Iris pigment epithelial cell (primary cell): ENCODE data around the gene CYB5RL.
"Not testable (repeated sequence)": the region's sequence is repeated elsewhere in the genome, so short reads cannot be mapped to it uniquely, and the experiment has no call there.

Source experiments
- DNase-seq: peaks from one replicate; pipeline ENCODE4 v3.0.0-alpha.2; 2011; ENCODE audit warnings: low read depth

The CYB5RL gene

GRCh38 chr1:54199765-54200518 lies at the start of gene CYB5RL, which contains the start of gene MRPL37:
Gene CYB5RL (minus strand): TSS chr1:54200030. CDS start chr1:54195616, 4,414 bp downstream.
Gene MRPL37 (plus strand): TSS chr1:54200167. CDS start chr1:54200244, 77 bp downstream.
- DNase-seq, result peak; percentile 97

GRCh38 chr1:54248966-54249365 lies 49.1 kb upstream of the CYB5RL start:
- no peak for DNase-seq

GRCh38 chr1:54247863-54248515 lies 48.2 kb upstream of the CYB5RL start:
- no peak for DNase-seq

- DNase-seq, result no peak
Observed at GRCh38 chr1:54246116-54246721, 46.4 kb upstream of the CYB5RL start.

- no peak for DNase-seq
Observed at GRCh38 chr1:54245501-54245900, 45.7 kb upstream of the CYB5RL start.

- DNase-seq, result no peak
Observed at GRCh38 chr1:54244655-54245054, 44.8 kb upstream of the CYB5RL start.

GRCh38 chr1:54243022-54243421 lies 43.2 kb upstream of the CYB5RL start:
- DNase-seq, result no peak

GRCh38 chr1:54241364-54241763 lies 41.5 kb upstream of the CYB5RL start:
- DNase-seq, result no peak

- no peak for DNase-seq
Observed at GRCh38 chr1:54240741-54241335, 41.0 kb upstream of the CYB5RL start.

- no peak for DNase-seq
Observed at GRCh38 chr1:54239631-54240031, 39.8 kb upstream of the CYB5RL start.

- no peak for DNase-seq
Observed at GRCh38 chr1:54239035-54239383, 39.2 kb upstream of the CYB5RL start.

- no peak for DNase-seq
Observed at GRCh38 chr1:54238353-54239034, 38.7 kb upstream of the CYB5RL start.

- DNase-seq, result no peak
Observed at GRCh38 chr1:54237586-54237985, 37.8 kb upstream of the CYB5RL start.

- no peak for DNase-seq
Observed at GRCh38 chr1:54234284-54234683, 34.5 kb upstream of the CYB5RL start.

GRCh38 chr1:54233196-54233595 lies 33.4 kb upstream of the CYB5RL start:
- DNase-seq, result not testable (repeated sequence)

- DNase-seq, result no peak
Observed at GRCh38 chr1:54230507-54231339, 30.9 kb upstream of the CYB5RL start.

- DNase-seq, result peak; percentile 41
Observed at GRCh38 chr1:54229281-54229891, 29.6 kb upstream of the CYB5RL start.

- no peak for DNase-seq
Observed at GRCh38 chr1:54228638-54229079, 28.8 kb upstream of the CYB5RL start.

GRCh38 chr1:54227891-54228310 lies 28.1 kb upstream of the CYB5RL start:
- DNase-seq, result no peak

- DNase-seq, result peak; percentile 46
Observed at GRCh38 chr1:54227091-54227602, 27.3 kb upstream of the CYB5RL start.
